Muscle layer of duodenum (tissue), 2 donors: Measurements from ENCODE around the gene SLC24A4.
"Not testable (repeated sequence)": the region's sequence is repeated elsewhere in the genome, so short reads cannot be mapped to it uniquely, and the experiment has no call there.

Source experiments
- H3K27ac ChIP-seq: one replicate; pipeline ENCODE4 v1.7.0; 2013; ENCODE audit warnings: mild to moderate bottlenecking, low read length
- H3K27me3 ChIP-seq: one replicate; pipeline ENCODE4 v1.7.0; 2013; ENCODE audit warnings: low read depth, mild to moderate bottlenecking, control low read depth, low read length
- H3K36me3 ChIP-seq, 2 donors: one replicate each; pipeline ENCODE4 v1.7.0; 2013; ENCODE audit warnings: low read length in 2 of 2, control low read depth in 1 of 2, mild to moderate bottlenecking in 1 of 2; ENCODE audit not compliant: insufficient read depth in 2 of 2, control insufficient read depth in 1 of 2
- H3K4me1 ChIP-seq, 2 donors: one replicate each; pipeline ENCODE4 v1.7.0; 2013; ENCODE audit warnings: low read length in 2 of 2, mild to moderate bottlenecking in 2 of 2, control low read depth in 1 of 2, moderate library complexity in 1 of 2; ENCODE audit not compliant: insufficient read depth in 2 of 2, control insufficient read depth in 1 of 2
- H3K4me3 ChIP-seq, 2 donors: one replicate each; pipeline ENCODE4 v1.7.0; 2013; ENCODE audit warnings: low read length in 2 of 2, low read depth in 1 of 2, mild to moderate bottlenecking in 1 of 2
- H3K9me3 ChIP-seq, 2 donors: one replicate each; pipeline ENCODE4 v1.7.0; 2013; ENCODE audit warnings: low read length in 2 of 2, control low read depth in 1 of 2, mild to moderate bottlenecking in 1 of 2; ENCODE audit not compliant: control insufficient read depth in 1 of 2
- donor health status: healthy.

The SLC24A4 gene

DNA sequence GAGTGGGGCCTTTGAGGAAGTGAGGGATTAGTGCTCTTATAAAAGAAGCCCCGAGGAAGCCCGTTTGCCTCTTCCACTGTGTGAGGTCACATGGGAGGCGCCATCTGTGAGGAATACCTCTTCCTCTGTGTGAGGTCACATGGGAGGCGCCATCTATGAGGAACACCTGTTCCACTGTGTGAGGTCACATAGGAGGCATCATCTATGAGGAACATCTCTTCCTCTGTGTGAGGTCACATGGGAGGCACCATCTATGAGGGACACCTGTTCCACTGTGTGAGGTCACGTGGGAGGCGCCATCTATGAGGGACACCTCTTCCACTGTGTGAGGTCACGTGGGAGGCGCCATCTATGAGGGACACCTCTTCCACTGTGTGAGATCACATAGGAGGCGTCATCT is 69.7 kb downstream of the SLC24A4 start:
- H3K4me1 ChIP-seq, result no peaks in the 10 kb centered on the region
- no peaks in the 10 kb centered on the region for H3K9me3 ChIP-seq
- no peak overlapping the region for H3K4me3 ChIP-seq
- no peaks in the 10 kb centered on the region for H3K36me3 ChIP-seq
- H3K27me3 ChIP-seq, result no peaks in the 10 kb centered on the region
- no peak overlapping the region for H3K27ac ChIP-seq

DNA sequence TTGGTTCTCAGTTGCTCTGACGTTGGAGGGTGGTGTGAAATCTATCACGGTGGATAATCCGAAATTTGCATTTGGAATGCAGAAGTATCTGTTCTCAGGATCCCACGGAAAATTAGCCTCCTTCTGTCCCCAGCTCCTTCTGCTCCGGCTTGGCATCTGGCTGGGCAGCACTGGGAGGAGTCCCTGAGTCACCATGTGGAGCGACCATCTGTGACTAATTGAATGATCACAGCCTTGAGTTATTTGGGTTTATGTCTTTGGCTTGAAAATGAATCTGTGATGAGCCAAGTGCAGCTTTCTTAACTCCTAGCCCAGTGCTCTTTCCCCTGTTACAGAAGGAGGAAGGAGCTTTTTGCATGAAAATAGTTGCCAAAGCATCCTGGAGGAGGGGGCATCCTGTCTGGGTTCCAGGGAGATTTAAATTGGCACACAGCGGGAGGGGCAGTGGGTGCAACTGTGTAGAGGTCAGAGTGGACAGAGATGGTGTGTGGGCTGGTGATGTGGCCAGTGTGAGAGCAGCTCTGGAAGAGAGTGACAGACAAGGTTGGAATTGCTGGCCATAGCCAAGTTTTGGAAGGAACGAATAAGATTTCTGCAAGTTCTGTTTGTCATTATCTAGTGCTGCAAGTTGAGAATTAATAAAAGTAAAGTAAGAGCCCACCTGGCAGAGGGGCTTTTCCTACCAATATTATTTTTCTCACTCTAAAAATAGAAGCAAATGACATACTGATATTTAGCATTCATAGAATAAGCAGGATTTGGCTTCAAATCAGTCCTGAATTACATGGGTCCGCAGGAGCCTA is 74.4 kb downstream of the SLC24A4 start:
- H3K27ac ChIP-seq, result no peak overlapping the region

DNA sequence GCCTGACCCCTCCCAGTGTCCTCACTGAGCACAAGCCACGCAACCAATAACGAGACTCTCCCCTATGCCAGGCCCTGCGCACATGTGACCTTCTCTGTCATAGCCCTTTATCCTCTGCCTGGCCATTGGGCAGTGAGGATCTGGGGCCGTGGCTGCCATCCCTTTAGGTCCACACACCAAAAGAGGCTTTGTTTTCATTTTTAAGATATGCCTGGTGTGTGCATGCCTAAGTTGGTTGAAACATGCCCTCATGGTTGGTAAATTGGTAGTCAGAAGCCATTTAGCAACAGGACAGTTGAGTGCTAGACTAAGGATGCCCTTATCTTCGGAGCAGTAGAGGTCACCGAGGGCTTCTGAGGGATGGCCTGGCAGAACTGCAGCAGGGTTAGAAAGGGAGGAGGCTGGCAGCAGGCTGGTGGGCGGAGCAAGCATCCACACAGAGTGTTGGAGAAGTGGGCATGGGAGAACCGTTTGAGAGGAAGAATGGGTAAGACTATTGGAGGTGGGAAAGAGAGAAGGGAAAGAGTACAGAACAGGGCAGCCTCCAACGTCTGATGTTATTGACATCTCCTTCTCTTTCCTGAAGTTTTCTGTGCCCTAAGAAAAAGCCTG is 75.1 kb downstream of the SLC24A4 start:
- H3K27ac ChIP-seq, result no peak overlapping the region
- H3K4me3 ChIP-seq, result no peak overlapping the region
- H3K4me1 ChIP-seq, result peaks cover 0 to 7% of the 10 kb centered on the region in 2 donors
- no peaks in the 10 kb centered on the region for H3K36me3 ChIP-seq
- no peaks in the 10 kb centered on the region for H3K27me3 ChIP-seq
- H3K9me3 ChIP-seq, result no peaks in the 10 kb centered on the region

More for the DNA sequence above, 74.4 kb downstream of the SLC24A4 start:
- H3K9me3 ChIP-seq, result no peaks in the 10 kb centered on the region
- H3K27me3 ChIP-seq, result no peaks in the 10 kb centered on the region
- H3K4me3 ChIP-seq, result no peak overlapping the region
- no peaks in the 10 kb centered on the region for H3K36me3 ChIP-seq
- peaks cover 0 to 7% of the 10 kb centered on the region in 2 donors for H3K4me1 ChIP-seq

DNA sequence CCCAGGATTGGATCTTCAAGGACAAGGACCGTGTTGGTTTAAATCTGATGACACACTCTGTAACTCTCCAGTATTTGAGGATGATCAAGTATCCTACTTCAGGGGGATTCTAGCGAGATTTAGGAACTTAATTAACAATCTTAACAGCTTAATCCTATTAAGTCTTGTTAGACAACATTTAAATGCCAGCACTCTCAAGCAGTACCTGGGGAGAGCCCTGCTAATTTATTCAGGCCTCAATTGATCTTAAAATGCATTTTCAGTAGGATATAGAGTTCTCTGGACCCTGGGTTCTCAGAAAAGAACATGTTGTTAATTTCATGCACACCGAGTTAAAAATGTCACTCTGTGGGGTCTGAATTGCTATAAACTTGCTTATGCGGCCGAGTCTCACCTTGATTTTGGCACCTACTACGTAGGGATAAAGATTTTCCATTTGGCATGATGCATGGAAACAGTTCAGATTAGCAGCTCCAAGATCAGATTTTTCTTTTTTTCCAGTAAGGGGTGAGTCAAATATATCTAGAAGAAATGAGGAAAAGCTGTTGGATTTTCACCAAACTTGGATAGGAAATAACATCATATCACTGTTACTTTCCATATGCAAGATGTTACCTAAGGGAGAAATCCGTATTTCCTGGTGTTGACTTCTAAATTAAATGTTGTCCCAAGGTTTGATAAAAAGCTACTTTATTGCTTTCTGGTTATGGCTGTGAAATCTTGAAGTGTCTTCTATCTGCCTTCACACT is 76.1 kb downstream of the SLC24A4 start:
- H3K4me3 ChIP-seq, result no peak overlapping the region
- H3K27ac ChIP-seq, result no peak overlapping the region
- no peaks in the 10 kb centered on the region for H3K36me3 ChIP-seq
- H3K27me3 ChIP-seq, result no peaks in the 10 kb centered on the region
- H3K9me3 ChIP-seq, result no peaks in the 10 kb centered on the region
- peaks cover 0 to 7% of the 10 kb centered on the region in 2 donors for H3K4me1 ChIP-seq

DNA sequence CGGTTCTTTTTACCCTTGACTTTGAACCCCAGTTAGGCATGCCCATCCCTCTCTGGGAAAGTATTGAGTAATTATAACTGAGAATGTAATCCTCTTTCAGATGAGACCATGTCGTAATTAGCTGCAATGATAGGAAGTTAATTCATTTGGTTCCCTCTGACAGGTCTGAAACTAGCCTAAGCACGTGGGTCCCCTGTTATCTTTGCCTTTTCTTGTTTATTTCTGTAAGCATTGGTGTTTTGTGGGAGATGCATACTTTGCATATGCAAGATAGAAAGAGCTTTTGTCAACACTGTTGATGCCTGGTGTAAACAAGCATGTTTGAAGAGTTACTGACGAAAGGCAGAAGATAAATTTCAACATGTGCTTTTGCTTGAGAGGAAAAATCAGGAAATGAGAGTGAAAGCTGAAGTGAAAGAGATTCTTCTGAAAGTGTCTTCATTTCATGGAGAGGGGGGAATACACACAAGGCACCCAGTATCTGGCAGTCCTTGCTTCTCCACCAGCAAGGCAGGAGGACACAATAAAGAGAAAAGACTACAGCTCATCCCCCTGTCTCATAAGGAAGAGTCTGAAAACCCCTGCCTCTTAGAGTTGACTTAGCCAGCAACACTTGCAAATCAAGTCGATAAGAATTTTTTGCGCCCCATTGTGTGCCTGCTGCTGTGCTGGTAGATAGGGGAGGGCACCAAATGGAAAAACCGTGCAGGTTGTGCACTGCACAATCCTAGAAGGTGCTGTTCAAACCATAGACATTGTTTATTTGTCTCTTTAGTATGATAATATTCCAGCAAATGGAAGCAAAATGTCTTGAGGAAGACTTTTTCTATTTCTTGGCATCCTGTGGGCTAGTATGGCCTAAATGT is 77.8 kb downstream of the SLC24A4 start:
- no peaks in the 10 kb centered on the region for H3K36me3 ChIP-seq
- H3K4me3 ChIP-seq, result no peak overlapping the region
- peaks cover 0 to 7% of the 10 kb centered on the region in 2 donors for H3K4me1 ChIP-seq
- no peaks in the 10 kb centered on the region for H3K27me3 ChIP-seq
- H3K9me3 ChIP-seq, result no peaks in the 10 kb centered on the region
- H3K27ac ChIP-seq, result no peak overlapping the region

DNA sequence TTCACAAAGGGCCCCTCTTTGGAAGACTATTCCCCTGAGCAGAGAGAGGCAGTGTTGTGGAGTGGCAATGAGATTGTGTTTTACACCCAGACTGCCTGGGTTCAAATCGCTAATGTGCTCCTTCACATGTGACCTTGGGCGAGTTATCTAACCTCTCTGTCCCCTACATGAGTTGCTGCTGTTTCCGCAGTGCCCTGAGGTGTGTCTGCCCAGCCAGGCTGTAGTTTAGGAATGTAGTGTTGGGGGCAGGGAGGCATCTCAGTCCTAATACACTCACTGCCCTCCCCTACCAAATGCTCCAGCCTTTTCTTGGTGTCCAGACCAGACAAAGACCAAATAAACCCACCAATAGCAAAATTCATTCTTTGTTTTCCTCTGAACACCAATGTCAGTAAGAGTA is 78.6 kb downstream of the SLC24A4 start:
- Histone ChIP-seq H3K9me3 (no peaks in the 10 kb centered on the region), H3K27ac (no peak overlapping the region), H3K4me1 (peaks cover 0 to 7% of the 10 kb centered on the region in 2 donors), H3K27me3 (no peaks in the 10 kb centered on the region), H3K4me3 (no peak overlapping the region), H3K36me3 (no peaks in the 10 kb centered on the region)

DNA sequence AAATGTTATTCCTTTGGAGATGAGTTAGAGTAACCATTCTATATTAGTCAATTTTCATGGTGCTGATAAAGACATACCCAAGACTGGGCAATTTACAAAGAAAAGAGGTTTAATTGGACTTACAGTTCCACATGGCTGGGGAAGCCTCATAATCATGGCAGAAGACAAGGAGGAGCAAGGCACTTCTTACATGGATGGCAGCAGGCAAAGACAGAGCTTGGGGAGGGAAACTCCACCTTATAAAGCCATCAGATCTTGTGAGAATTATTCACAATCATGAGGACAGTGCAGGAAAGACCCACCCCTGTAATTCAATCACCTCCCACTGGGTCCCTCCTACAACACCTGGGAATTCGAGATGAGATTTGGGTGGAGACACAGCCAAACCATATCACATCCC is 79.5 kb downstream of the SLC24A4 start:
- H3K27me3 ChIP-seq, H3K36me3 ChIP-seq, H3K4me1 ChIP-seq, H3K27ac ChIP-seq, H3K9me3 ChIP-seq, H3K4me3 ChIP-seq: not testable (repeated sequence)

DNA sequence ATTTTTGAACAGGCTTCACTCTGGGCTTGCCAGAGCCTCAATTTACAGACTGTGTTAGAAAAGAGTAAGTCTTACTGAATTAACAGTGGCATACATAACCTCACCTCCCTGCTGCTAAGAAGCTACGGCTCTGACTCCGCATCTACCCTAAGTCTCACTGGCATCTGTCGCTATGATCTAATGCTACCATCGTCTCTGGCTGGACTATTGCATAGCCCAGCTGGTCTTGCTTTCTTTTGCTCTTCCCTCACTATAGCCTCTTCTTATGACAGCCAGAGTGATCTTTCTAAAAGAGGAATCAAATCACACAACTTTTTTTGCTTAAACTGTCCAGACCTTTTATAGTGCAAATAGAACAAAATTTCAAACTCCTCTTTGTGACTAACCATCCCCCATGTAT is 81.1 kb downstream of the SLC24A4 start:
- H3K27ac ChIP-seq, result no peak overlapping the region
- H3K27me3 ChIP-seq, result no peaks in the 10 kb centered on the region
- no peaks in the 10 kb centered on the region for H3K9me3 ChIP-seq
- H3K4me3 ChIP-seq, result no peak overlapping the region
- H3K36me3 ChIP-seq, result no peaks in the 10 kb centered on the region
- peaks cover 14% of the 10 kb centered on the region in 2 donors for H3K4me1 ChIP-seq

DNA sequence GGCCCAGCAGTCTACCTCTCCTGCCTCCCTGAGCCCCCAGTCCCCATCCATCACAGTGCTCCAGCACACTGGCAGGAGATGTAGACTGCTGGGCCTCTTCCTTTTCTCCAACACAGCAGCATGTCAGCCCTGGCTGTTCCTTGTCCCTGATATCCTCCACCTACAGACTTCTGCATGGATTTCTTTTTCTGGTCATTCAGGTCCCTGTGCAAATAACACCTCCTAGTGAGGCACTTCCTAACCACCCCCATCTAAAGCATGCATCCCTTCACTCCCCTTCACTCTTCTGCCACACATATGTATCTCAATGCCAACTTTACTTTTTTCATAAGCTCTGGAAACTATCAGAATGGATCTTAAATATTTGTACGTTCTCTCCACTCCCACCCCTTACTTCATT is 81.5 kb downstream of the SLC24A4 start:
- Histone ChIP-seq H3K9me3 (no peaks in the 10 kb centered on the region), H3K4me1 (peaks cover 14 to 18% of the 10 kb centered on the region in 2 donors), H3K36me3 (no peaks in the 10 kb centered on the region), H3K4me3 (no peak overlapping the region), H3K27ac (no peak overlapping the region), H3K27me3 (no peaks in the 10 kb centered on the region)

DNA sequence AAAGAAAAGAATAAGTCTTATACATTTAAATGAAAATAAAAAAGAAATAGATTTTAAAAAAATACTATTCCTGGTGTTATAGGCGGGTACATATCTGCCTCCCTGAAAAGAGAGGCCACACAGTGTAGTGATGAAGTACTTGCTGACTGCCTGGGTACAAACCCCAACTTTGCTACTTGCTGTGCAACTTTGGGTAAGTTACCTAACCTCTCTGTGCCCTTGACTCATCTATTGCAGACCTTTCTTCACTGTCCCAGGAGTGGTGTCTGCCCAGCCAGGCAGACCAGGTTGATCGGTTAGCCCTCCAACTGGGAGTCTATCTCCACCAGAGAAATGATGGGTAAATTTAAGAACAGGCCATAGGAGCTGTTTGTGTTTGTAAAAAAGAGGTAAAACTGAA is 82.0 kb downstream of the SLC24A4 start:
- Histone ChIP-seq H3K4me1 (peaks cover 14 to 19% of the 10 kb centered on the region in 2 donors), H3K27ac (no peak overlapping the region), H3K9me3 (no peaks in the 10 kb centered on the region), H3K36me3 (no peaks in the 10 kb centered on the region), H3K4me3 (no peak overlapping the region), H3K27me3 (no peaks in the 10 kb centered on the region)

DNA sequence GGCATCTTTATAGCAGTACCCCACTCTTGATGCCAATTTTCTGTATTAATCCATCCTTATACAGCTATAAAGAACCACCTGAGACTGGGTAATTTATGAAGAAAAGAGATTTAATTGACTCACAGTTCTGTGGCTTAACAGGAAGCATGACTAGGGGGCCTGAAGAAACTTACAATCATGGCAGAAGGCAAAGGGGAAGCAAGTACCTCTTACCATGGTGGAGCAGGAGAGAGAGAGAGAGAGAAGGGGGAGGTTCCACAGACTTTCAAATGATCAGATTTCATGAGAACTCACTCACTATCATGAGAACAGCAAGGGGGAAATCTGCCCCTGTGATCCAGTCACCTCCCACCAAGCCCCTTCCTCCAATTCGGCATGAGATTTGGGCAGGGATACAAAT is 84.4 kb downstream of the SLC24A4 start:
- no peaks in the 10 kb centered on the region for H3K36me3 ChIP-seq
- H3K27ac ChIP-seq, result no peak overlapping the region
- H3K4me1 ChIP-seq, result peaks cover 7 to 19% of the 10 kb centered on the region in 2 donors
- H3K9me3 ChIP-seq, result no peaks in the 10 kb centered on the region
- H3K4me3 ChIP-seq, result no peak overlapping the region
- H3K27me3 ChIP-seq, result no peaks in the 10 kb centered on the region
